Right atrium auricular region (tissue), 2 donors: ENCODE data around the gene FRMPD2. TPM values are rescaled to one million over a fixed set of nuclear protein-coding genes. Genes with fewer than 3 reads are reported as not detected.

ENCODE experiments used
- DNase-seq: peaks from one replicate; pipeline ENCODE4 v3.0.0-alpha.2; 2019; ENCODE audit warnings: low spot score
- H3K27ac ChIP-seq, 2 donors: fragments of 200-600 bp; sonication (generic); 1 replicate in 1 of 2; 2 replicates in 1 of 2; pipeline ENCODE4 v1.5.1; 2016 to 2019
- H3K27me3 ChIP-seq, 2 donors: fragments of 200-600 bp; sonication (generic); one replicate each; pipeline versions ENCODE4 v1.5.1 to v1.6.0; 2017 to 2019
- H3K36me3 ChIP-seq: fragments of 200-600 bp; sonication (generic); one replicate; pipeline ENCODE4 v1.5.1; 2016
- H3K4me1 ChIP-seq, 2 donors: fragments of 200-600 bp; sonication (generic); one replicate each; pipeline versions ENCODE4 v1.5.1 to v1.6.0; 2017 to 2019
- H3K4me3 ChIP-seq, 2 donors: fragments of 200-600 bp; sonication (generic); 1 replicate in 1 of 2; 2 replicates in 1 of 2; pipeline ENCODE4 v1.5.1; 2017 to 2019; ENCODE audit warnings: mild to moderate bottlenecking in 1 of 2, moderate library complexity in 1 of 2
- H3K9me3 ChIP-seq, 2 donors: fragments of 200-600 bp; sonication (generic); one replicate each; pipeline ENCODE4 v1.5.1; 2019
- total RNA-seq, 2 donors: library from RNA; depleted of rRNA; stranded (reverse); fragments of >200 nt; gene quantifications; one replicate each; pipeline ENCODE4 v1.1.0, GENCODE V29; 2016
- TF ChIP-seq, protein P1 (sequence below), 2 donors: fragments of 200-600 bp; sonication (generic); IDR thresholded peaks; one replicate each; pipeline ENCODE4 v1.5.1; 2019; ENCODE audit warnings: antibody characterized with exemption in 2 of 2

FRMPD2 gene
- total RNA-seq, 2 donors from 2014 or later = 1.2 to 7.5 TPM

DNA sequence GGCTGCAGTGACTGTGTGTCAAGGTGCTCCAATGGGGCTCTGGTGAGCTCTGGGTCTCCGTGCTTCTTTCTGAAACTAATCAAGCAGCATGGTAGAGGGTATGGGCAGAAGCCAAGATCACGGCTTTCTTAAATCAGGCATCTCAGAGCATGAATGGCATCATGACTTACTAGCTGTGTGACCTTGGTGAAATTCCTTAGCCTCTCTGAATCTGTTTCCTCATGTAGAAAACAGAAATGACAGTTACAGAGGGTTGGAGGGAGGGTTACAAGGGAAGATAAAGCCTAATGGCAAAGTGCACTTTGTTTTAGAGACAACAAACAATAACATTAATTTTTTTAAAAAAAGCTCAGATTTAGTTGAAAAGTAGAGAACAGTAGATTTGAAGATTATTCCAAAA is 34.9 kb downstream of the FRMPD2 start:
- Histone ChIP-seq H3K4me1 (no peaks in the 10 kb centered on the region), H3K27ac (no peak overlapping the region), H3K27me3 (no peaks in the 10 kb centered on the region), H3K36me3 (no peaks in the 10 kb centered on the region), H3K4me3 (no peak overlapping the region), H3K9me3 (no peaks in the 10 kb centered on the region)
- TF ChIP-seq, protein P1, sequence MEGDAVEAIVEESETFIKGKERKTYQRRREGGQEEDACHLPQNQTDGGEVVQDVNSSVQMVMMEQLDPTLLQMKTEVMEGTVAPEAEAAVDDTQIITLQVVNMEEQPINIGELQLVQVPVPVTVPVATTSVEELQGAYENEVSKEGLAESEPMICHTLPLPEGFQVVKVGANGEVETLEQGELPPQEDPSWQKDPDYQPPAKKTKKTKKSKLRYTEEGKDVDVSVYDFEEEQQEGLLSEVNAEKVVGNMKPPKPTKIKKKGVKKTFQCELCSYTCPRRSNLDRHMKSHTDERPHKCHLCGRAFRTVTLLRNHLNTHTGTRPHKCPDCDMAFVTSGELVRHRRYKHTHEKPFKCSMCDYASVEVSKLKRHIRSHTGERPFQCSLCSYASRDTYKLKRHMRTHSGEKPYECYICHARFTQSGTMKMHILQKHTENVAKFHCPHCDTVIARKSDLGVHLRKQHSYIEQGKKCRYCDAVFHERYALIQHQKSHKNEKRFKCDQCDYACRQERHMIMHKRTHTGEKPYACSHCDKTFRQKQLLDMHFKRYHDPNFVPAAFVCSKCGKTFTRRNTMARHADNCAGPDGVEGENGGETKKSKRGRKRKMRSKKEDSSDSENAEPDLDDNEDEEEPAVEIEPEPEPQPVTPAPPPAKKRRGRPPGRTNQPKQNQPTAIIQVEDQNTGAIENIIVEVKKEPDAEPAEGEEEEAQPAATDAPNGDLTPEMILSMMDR (IDR thresholded peaks at IDR 0.05) = no peak
- peak; percentile 46 for DNase-seq

- TF ChIP-seq, protein P1 (IDR thresholded peaks at IDR 0.05) = no peak
- Histone ChIP-seq H3K27me3 (no peaks in the 10 kb centered on the region), H3K27ac (no peak overlapping the region), H3K36me3 (no peaks in the 10 kb centered on the region), H3K4me1 (peaks cover 0 to 2% of the 10 kb centered on the region in 2 donors), H3K9me3 (no peaks in the 10 kb centered on the region), H3K4me3 (no peak overlapping the region)
- peak; percentile 36 for DNase-seq
Observed at GRCh38 chr10:48238826-48239520, 35.5 kb downstream of the FRMPD2 start.

GRCh38 chr10:48237259-48238250 is 36.9 kb downstream of the FRMPD2 start:
- no peak overlapping the region for H3K4me3 ChIP-seq
- H3K36me3 ChIP-seq = no peaks in the 10 kb centered on the region
- no peak overlapping the region for H3K27ac ChIP-seq
- H3K4me1 ChIP-seq = peaks cover 0 to 10% of the 10 kb centered on the region in 2 donors
- peak; percentile 40 for DNase-seq
- TF ChIP-seq, protein P1 (IDR thresholded peaks at IDR 0.05) = no peak
- H3K27me3 ChIP-seq = no peaks in the 10 kb centered on the region
- no peaks in the 10 kb centered on the region for H3K9me3 ChIP-seq

- peaks cover 0 to 10% of the 10 kb centered on the region in 2 donors for H3K4me1 ChIP-seq
- H3K27ac ChIP-seq = no peak overlapping the region
- TF ChIP-seq, protein P1 (IDR thresholded peaks at IDR 0.05) = no peak
- no peak for DNase-seq
- no peaks in the 10 kb centered on the region for H3K36me3 ChIP-seq
- no peaks in the 10 kb centered on the region for H3K9me3 ChIP-seq
- H3K4me3 ChIP-seq = no peak overlapping the region
- H3K27me3 ChIP-seq = no peaks in the 10 kb centered on the region
Observed at GRCh38 chr10:48236199-48236621, 38.3 kb downstream of the FRMPD2 start.

DNA sequence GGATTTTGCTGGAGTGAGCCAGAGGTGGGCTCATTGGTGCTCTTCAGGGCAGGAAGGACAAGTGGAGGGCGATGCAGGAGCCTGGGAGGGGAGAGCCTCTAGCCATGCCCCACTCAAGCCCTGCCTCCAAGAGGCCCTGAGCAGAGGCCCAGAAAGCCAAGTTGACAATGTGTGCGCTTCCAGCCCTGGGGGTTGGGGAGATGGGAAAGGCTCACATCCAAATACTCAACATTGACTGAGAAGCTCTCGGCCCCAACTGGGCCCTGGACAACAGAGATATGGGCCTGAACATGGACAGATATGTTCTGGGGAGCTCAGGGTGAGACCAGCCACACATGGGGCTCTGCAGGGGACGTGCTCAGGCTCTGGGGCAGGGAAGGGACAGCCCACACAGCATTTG is 39.0 kb downstream of the FRMPD2 start:
- TF ChIP-seq, protein P1 (IDR thresholded peaks at IDR 0.05) = no peak
- H3K4me1 ChIP-seq = peaks cover 0 to 10% of the 10 kb centered on the region in 2 donors
- DNase-seq = peak; percentile 54
- H3K36me3 ChIP-seq = no peaks in the 10 kb centered on the region
- H3K27me3 ChIP-seq = no peaks in the 10 kb centered on the region
- no peak overlapping the region for H3K4me3 ChIP-seq
- H3K9me3 ChIP-seq = no peaks in the 10 kb centered on the region
- peak overlapping the region in 1 of 2 donors; percentile 29 for H3K27ac ChIP-seq
